SW480 (cell line): ENCODE measurements around the gene FOXP1.

Experiments used
- DNase-seq: peaks from one replicate; pipeline ENCODE4 v3.0.0-alpha.2; 2016; ENCODE audit warnings: low spot score

The FOXP1 gene

GRCh38 chr3:71428841-71429596, 154.5 kb downstream of the FOXP1 start:
- DNase-seq, result no peak

GRCh38 chr3:71425491-71426071, 157.9 kb downstream of the FOXP1 start:
- DNase-seq, result peak; percentile 86

GRCh38 chr3:71423151-71423906, 160.2 kb downstream of the FOXP1 start:
- DNase-seq, result no peak

- DNase-seq, result no peak
Measured at GRCh38 chr3:71421820-71422566, 161.5 kb downstream of the FOXP1 start.

GRCh38 chr3:71421475-71421819, 162.1 kb downstream of the FOXP1 start:
- no peak for DNase-seq

GRCh38 chr3:71419369-71419768, 164.2 kb downstream of the FOXP1 start:
- no peak for DNase-seq

- no peak for DNase-seq
Measured at GRCh38 chr3:71417791-71418190, 165.7 kb downstream of the FOXP1 start.

GRCh38 chr3:71416876-71417275, 166.7 kb downstream of the FOXP1 start:
- DNase-seq, result no peak

GRCh38 chr3:71415681-71416122, 167.8 kb downstream of the FOXP1 start:
- DNase-seq, result no peak

- DNase-seq, result no peak
Measured at GRCh38 chr3:71414189-71414927, 169.2 kb downstream of the FOXP1 start.

- DNase-seq, result no peak
Measured at GRCh38 chr3:71413572-71413971, 170.0 kb downstream of the FOXP1 start.

- no peak for DNase-seq
Measured at GRCh38 chr3:71409352-71409751, 174.2 kb downstream of the FOXP1 start.

GRCh38 chr3:71408903-71409302, 174.6 kb downstream of the FOXP1 start:
- no peak for DNase-seq

GRCh38 chr3:71407823-71408222, 175.7 kb downstream of the FOXP1 start:
- DNase-seq, result no peak

GRCh38 chr3:71406972-71407810, 176.3 kb downstream of the FOXP1 start:
- no peak for DNase-seq

GRCh38 chr3:71402911-71403310, 180.6 kb downstream of the FOXP1 start:
- no peak for DNase-seq

- DNase-seq, result no peak
Measured at GRCh38 chr3:71402280-71402679, 181.2 kb downstream of the FOXP1 start.

GRCh38 chr3:71401695-71402231, 181.8 kb downstream of the FOXP1 start:
- DNase-seq, result no peak

GRCh38 chr3:71400986-71401451, 182.5 kb downstream of the FOXP1 start:
- no peak for DNase-seq

GRCh38 chr3:71399478-71399877, 184.1 kb downstream of the FOXP1 start:
- DNase-seq, result no peak
